Mesenteric fat pad (tissue), 1 donor: ENCODE measurements around the gene DCTPP1. TPM values are rescaled to one million over a fixed set of nuclear protein-coding genes. Genes with fewer than 3 reads are reported as not detected.
"Not testable (repeated sequence)": the region's sequence is repeated elsewhere in the genome, so short reads cannot be mapped to it uniquely, and the experiment has no call there.

ENCODE experiments used
- DNase-seq: peaks from one replicate; pipeline ENCODE4 v3.0.0-alpha.2; 2020; ENCODE audit warnings: low spot score
- long read RNA-seq: library from polyadenylated mRNA; unstranded; transcript quantifications from one replicate; pipeline ENCODE4 v2.0.0, GENCODE V29; 2020
- total RNA-seq: library from RNA; stranded (reverse); fragmentation: NEBNext Ultra II Directional; extraction: Animal tissue kit (Norgen Biotek cat#: 25700); gene quantifications from one replicate; pipeline ENCODE4 v1.2.1, GENCODE V29; 2021
- donor health status: DM: yes; HTN: yes; CAD: no.

The DCTPP1 gene
- total RNA-seq, result 26.8 TPM
- long read RNA-seq, transcript DCTPP1-201 (3 exons, 1,222 nt), result major isoform, 85 of 87 reads
- long read RNA-seq, partial matches to known transcripts, result 0 of 87 reads
- long read RNA-seq, other reads (novel, unspliced or antisense), result 2 of 87 reads

GRCh38 chr16:30429678-30430427 lies at the start of gene DCTPP1:
DCTPP1 (minus strand) TSS chr16:30430030; CDS start chr16:30429980, 50 bp downstream.
- DNase-seq, result peak; percentile 95

- DNase-seq, result no peak
Observed at GRCh38 chr16:30478766-30479478, 49.1 kb upstream of the DCTPP1 start.

GRCh38 chr16:30477773-30478172 lies 47.9 kb upstream of the DCTPP1 start:
- DNase-seq, result not testable (repeated sequence)

- DNase-seq, result no peak
Observed at GRCh38 chr16:30476991-30477390, 47.2 kb upstream of the DCTPP1 start.

GRCh38 chr16:30474684-30475083 lies 44.9 kb upstream of the DCTPP1 start:
- no peak for DNase-seq

- no peak for DNase-seq
Observed at GRCh38 chr16:30474074-30474452, 44.2 kb upstream of the DCTPP1 start.

- DNase-seq, result no peak
Observed at GRCh38 chr16:30473231-30474073, 43.6 kb upstream of the DCTPP1 start.

GRCh38 chr16:30472328-30472942 lies 42.6 kb upstream of the DCTPP1 start, which contains the start of gene ITGAL:
ITGAL (plus strand) TSS chr16:30472742; CDS start chr16:30472838, 96 bp downstream.
- DNase-seq, result no peak

GRCh38 chr16:30470632-30470995 lies 40.8 kb upstream of the DCTPP1 start:
- DNase-seq, result no peak

- DNase-seq, result no peak
Observed at GRCh38 chr16:30470170-30470512, 40.3 kb upstream of the DCTPP1 start.

- DNase-seq, result no peak
Observed at GRCh38 chr16:30464078-30464477, 34.2 kb upstream of the DCTPP1 start.

- not testable (repeated sequence) for DNase-seq
Observed at GRCh38 chr16:30461426-30461825, 31.6 kb upstream of the DCTPP1 start.

- DNase-seq, result no peak
Observed at GRCh38 chr16:30459456-30459855, 29.6 kb upstream of the DCTPP1 start.

GRCh38 chr16:30458561-30459394 lies 28.9 kb upstream of the DCTPP1 start:
- no peak for DNase-seq

GRCh38 chr16:30457743-30458560 lies 28.1 kb upstream of the DCTPP1 start:
- DNase-seq, result no peak

- no peak for DNase-seq
Observed at GRCh38 chr16:30457256-30457655, 27.4 kb upstream of the DCTPP1 start.

GRCh38 chr16:30456302-30456701 lies 26.5 kb upstream of the DCTPP1 start:
- no peak for DNase-seq

GRCh38 chr16:30452709-30453580 lies 23.1 kb upstream of the DCTPP1 start:
- DNase-seq, result not testable (repeated sequence)
